Limb (tissue), 2 donors: ENCODE data around the gene C2orf92.
"Not testable (repeated sequence)": the region's sequence is repeated elsewhere in the genome, so short reads cannot be mapped to it uniquely, and the experiment has no call there.

Experiments used
- DNase-seq, 2 donors: peaks; one replicate each; pipeline ENCODE4 v3.0.0-alpha.2; 2016; ENCODE audit errors: extremely low spot score in 2 of 2

The C2orf92 gene

DNA sequence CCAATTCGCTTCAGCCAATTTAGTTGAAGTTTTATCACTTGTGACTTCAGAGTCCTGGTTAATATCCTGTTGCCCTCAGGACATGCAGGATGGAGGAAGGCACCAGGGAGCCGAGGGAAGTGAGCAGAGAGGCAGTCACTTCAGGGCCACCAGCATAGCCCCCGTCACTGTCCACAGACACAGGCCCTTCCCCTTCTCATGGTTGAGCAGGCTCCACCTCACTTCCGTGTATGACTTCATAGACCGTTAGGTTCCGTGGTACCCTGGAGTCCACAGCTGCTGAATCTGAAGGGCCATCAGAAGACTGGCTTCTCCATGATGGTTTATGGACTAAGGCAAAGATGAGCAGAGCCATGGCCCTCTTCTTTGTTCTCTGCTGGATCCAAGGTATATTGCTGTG, at the start of gene C2orf92:
Gene C2orf92 (plus strand): TSS at position 266 of the 400 bp plus-strand sequence. CDS start 76 bp downstream, at position 342.
- DNase-seq, result no peak

DNA sequence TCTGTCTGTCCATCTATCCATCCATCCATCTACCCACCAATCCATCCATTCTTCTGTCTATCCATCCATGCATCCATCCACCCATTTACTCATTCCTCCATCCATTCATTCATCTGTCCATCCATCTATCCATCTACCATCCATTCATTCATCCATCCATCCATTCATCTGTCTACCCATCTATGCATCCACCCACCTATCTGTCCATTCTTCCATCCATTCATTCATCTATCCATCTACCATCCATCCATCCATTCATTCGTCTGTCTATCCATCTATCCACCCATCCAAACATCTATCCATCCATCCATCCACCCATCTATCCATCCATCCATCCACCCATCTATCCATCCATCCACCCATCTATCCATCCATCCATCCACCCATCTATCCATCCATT, 49.0 kb upstream of the C2orf92 start:
- not testable (repeated sequence) for DNase-seq

DNA sequence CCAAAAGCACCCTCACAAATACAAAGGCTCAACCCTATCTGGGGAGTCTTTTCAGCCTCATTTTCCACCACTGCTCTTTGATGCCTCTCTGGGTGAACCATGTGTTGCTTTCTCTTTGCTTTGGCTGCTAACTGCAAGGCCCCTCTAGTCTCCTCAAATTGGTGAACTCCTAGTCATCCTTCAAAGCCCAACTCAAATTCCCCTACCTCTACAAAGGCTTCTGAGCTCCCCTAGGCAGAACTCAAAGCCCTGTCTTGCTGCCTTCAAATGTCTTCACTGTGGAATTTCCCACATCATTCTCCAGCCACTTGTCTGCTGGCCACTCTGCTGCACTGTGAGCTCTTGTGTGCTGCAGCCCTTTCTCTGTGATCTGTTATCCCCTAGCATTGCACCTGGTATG, 46.5 kb upstream of the C2orf92 start:
- not testable (repeated sequence) for DNase-seq

DNA sequence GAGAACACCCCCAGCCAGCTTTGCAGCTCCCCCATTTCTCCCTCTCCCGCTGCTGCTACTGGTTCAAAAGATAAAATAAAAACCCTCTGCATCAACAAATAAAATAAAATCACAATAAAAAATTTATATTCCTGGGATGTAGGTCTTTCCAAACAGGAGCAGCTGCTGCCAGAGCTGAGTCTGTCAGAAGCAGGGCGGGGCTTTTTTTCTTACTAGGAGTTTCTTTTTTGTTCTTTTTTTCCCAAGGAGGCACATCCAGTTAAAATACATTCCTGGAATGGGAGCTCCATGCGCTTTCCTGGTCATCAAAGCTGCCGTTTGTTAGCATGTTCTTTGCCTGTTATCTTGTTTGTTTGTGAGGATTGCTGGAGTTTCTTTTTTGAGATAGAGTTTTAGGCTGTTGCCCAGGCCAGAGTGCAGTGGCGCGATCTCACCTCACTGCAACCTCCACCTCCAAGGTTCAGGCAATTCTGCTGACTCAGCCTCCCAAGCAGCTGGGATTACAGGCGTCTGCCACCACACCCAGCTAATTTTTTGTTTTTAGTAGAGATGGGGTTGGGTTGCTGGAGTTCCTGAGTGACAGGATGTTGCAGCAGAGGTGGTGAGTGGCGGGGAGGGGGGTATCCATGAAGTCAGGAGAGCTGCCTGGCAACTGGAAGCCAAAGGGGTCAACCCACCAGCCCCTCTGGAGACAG, 44.0 kb upstream of the C2orf92 start:
- not testable (repeated sequence) for DNase-seq

DNA sequence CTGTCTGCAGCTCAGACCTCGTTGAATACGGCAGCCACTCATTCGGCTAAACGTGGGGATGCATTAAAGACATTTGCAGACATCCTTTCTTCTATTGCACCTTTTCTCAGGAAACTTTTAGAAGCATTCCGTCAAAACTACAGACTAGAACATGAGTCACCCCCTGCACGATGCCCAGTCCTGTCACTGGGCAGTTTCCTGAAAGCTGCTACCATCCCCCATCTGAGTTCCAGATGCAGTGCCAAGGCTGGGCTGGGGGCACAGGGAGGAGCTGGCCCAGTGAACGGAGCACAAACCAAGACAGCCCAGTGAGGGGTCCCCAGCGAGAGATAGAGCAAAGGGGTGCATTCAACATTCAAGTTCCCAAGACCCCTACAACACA, 43.5 kb upstream of the C2orf92 start:
- DNase-seq, result not testable (repeated sequence)

DNA sequence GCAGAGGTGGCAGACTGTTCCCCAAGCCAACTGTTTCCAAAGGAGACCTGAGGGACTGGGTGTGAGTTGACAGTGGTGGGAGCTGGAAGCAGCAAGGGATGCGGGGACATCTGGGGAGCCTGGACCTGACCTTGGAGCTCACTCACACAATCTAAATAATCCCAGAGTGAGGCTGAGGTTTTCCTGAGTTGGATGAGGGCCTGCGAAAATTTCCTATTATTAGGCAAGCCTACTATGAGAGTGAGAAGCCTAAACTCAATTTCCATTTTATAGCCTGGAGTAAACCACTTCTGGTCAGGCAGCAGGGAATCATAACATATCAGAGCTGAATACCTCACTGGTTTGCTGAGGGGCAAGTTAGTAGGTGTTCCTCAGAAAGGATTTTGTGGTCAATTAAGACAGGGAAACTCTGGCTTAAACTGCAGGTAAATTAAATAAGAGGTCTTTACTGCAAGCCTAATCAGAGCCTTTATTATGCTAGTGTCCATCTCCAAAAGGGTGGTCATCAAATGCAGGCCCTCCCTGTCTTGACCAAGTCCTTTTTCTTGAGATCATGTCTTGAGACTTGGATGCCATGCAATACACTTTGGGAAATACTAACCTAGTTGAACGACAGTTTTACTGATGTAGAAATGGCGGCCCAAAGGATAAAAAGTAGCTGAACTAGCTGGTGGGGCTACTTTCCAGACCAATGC, 25.3 kb upstream of the C2orf92 start:
- DNase-seq, result no peak

DNA sequence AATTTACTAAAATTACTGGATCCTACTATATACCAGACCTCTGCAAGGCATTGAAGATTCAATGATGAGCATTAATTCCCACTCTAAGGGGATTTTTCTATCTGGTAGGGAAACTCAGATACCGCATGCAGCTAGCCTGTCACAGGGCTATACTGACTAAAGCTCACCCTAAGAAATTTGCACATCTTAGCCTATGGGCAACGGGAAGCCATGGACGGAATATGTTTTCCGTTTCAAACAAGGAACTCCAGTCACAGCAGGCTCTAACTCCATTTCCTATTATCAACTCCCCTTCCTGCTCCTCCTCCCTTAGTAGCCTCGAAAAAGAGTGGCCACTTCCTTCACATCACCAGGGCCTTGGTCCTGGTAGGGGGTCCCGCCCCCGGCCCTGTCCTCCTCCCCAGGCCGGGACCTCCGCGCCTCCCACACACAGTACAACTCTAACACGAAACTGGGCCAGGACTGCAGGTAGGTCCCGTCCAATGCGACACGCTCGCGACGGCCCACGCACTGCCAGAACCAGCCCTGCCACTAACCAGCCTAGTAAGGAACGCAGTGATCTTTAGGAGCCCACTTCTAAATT, 24.3 kb upstream of the C2orf92 start:
- DNase-seq, result no peak

DNA sequence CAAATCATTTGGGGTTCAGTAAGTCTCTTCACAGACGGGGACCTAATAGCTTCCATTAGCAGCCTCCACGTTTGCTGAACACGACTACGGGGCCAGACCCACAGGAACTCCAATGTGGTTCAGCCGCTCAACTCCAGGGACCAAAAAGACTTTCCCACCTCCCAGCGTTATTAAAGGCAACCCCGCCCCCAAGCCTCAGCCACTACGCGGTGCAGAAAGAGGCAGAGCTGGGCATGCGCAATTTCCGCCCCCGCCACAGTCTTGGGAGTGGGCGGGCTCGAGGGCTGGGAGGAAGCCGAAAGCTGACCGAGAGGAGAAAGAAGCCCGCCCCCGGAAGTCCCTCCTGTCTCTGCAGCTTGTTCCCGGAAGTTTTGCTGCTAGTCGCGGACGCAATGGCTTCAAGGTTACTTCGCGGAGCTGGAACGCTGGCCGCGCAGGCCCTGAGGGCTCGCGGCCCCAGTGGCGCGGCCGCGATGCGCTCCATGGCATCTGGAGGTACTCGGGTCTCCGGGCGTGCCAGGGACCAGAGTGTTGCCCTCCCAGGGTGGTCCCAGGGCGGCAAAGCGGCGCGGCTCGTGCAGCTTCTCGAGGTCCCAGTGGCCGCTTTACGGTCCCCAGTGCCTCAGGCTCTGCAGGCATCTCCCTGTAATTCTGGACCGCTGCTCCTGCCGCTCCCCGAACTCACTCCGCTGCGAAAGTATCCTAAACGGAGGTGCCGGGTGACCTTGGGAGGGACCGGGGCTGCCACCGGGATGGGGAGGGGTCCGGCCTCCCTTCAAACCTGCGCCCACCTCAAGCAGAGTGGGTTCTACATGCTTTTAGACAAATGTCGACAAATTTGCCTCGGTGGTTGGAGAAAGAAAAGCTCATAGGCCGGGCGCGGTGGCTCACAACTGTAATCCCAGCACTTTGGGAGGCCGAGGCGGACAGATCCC, 23.6 kb upstream of the C2orf92 start, which contains the start of gene COX5B:
Gene COX5B (plus strand): TSS at position 368 of the 935 bp plus-strand sequence. CDS start 25 bp downstream, at position 393.
- DNase-seq, result peak; percentile 98 to 99

DNA sequence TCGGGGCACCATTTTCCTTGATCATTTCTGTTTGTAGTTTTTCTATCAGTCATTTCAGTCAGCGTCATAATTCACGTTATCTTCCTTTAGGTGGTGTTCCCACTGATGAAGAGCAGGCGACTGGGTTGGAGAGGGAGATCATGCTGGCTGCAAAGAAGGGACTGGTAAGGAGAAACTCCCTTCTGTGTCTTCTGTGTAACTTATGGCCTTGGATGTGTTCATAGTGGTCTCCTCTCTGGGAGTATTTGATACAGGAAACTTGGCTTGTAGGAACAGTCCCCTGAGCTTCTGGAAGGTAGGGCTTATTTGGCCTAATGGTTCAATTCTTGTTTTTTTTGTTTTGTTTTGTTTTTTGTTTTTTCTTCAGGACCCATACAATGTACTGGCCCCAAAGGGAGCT, 22.5 kb upstream of the C2orf92 start:
- no peak for DNase-seq

DNA sequence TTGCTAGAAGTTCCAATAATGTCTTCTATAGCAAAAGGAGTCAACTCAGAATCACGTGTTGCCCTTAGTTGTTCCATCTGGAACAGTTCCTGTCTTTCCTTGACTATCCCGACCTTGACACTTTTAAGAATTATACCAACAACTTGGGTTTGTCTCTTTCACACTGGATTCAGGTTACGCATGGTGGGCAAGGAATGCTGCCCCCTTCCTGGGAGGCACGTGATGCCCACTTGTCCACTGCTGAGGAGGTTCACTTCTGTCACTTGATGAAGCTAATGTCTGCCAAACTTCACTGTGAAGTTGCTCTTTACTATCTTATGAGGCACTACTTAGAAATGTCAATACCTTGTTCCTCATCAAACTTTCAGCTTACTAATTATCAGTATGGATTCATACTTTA, 18.4 kb upstream of the C2orf92 start:
- DNase-seq, result no peak

DNA sequence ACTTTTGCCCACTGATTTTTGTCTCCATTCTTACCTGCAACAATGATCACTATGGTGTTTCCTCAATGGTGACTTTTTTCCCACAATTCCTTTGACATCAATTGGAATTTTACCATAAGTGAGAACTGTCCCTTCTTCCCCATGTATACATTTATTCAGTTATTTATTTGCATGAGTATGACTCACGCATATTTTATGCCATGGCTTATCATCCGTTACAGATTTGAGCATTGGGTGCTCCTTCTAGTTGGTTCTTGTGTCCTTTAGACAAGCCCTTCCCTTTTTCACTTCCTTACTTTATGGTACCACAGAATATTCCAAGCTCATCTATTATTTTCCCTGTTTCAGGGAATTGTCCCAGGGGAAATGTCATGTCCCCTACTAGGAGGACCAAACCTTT, 16.0 kb upstream of the C2orf92 start:
- no peak for DNase-seq

DNA sequence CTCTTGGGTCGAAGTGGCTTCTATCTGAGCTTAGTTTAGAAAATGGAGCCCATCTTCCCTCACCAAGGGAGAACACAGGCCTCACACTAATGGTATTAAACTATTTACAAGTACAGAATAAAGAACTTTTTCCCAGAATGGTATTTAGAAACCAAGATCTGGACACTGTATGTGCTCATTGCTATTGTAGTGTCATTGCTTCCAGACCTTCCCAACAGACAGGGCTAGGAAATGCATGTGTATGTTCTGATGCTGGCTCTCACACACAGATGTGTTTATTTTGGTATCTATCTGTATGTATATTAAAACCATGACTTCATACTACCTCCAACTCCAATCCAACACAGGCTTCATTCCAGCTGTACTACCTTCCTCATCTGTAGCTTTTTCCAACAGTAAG, 15.6 kb upstream of the C2orf92 start:
- DNase-seq, result no peak

DNA sequence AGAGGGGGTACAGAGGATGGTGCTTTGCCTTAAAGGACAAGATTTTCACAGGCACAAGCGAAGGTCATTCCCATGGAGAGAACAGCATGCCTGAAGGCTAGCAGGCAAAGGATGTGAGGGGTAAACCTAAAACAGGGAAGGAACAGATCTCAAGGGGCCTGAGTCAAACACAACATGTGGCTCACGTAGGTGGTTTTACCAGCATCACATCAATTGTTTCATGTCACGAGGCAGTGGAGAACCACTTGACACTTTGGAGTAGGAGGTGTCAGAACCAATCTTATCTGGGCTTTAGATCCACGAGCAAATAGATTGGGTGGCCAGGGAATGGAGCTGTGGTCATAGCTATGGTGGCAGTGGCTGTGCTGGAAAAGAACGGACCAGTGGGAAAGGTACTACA, 15.2 kb upstream of the C2orf92 start:
- DNase-seq, result no peak

DNA sequence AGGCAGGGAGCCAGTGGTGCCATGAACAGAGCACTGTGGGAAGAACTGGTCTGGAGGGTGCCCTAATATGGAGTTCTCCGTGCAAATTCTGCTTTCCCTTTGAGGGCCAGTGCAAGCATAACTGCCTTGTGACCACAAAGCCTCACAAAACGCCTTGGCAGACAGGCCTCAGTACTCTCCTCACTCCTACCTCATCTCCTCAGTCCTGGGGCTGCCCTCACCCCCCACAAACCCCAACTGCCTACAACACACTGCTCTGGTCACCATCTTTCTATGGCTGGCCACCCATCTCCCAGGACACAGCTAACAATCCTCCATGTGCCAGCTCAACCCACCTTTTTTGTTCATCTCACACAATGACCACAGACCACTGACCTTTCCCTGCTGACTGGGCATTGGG, 14.7 kb upstream of the C2orf92 start:
- DNase-seq, result no peak

DNA sequence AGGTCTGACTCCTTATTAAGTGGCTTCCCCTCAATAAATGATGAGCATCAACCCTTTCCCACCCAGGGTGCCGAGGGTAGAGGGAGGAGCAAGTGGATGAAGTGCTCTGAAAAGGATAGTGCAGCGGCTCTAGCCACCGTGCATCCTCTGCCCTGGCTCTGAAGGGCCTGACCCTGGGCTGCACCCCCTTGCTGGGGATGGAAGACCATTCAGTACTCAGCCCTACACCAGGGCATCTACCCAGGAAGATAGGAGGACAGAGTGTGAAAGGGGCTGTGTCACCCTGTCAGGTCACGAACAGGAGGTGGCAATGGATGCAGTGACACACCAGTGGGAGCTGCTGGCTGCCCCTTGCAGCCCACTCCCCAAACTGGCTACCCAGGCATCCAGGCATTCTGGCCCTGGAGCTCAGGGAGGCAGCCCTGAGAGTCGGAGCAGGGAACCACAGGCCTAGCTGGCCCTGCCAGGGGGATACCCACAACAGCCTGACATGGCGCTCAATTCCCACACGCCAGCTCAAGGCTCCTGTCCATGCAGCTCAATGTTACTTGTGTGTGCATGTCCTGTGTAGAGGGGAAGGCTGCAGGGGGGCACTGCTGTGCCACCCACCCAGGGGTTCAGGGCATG, 13.3 kb upstream of the C2orf92 start:
- DNase-seq, result no peak

DNA sequence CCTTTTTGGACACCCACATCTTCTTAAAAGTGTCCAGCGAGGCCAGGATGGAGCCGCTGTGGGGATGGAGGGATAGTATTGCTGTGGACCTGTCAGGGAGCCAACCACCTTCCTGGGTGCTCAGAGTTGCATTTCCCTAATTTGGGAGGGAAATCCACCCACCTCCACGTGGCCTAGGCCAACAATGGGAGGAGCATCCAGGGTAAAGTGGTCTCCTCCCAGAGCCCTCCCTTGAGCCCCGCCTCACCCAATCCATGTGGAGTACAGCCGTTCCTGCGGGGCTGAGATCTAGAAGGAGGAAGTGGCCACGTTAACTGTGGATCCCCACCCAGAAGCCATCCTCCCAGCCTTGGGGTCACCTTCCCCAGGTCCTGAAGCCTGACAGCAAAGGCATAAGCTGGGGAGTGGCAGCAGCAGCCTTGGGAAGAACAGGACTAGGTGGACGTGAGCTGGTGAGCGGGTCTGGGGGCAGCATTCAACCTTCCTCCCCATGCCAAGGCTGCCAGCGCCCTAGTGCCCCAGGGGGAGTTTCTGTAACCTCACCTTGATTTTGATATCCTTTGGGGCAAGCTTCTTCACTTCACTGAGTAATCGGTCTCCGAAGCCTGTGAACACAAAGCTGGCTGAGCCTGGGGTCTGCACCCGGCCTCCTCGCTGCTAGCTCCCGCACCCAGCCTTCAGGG, 12.5 kb upstream of the C2orf92 start:
- no peak for DNase-seq

DNA sequence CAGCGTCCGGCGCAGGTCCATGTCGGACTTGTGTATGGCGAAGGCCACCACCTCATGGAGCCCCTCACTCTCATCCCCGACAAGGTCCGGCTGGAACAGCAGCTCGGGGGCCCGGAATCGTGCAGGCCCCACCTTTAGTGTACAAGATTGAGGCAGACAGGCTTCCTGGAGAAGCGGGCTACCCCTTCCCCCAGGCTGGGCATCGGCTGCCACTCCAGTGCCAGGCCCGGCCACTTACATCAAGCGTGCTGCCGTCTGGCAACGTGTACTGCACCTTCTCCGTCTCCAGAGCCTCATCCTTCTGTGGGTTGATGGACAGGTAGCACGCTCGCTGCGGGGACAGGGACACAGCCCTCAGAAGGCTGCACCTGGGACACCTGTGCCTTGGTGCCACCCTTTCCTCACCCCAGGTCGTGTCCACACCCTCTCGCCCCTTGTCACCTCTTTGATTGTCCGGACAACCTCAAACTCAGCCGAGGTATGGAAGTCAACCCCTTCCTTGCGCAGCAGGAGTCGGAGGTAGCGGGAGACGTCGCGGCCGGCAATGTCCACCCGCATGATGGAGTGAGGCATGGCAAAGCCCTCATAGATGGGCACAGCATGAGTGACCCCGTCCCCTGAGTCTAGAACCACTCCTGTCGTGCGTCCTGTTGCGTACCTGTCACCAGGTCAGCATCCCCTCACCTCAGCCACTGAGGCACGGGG, 11.4 kb upstream of the C2orf92 start:
- no peak for DNase-seq

DNA sequence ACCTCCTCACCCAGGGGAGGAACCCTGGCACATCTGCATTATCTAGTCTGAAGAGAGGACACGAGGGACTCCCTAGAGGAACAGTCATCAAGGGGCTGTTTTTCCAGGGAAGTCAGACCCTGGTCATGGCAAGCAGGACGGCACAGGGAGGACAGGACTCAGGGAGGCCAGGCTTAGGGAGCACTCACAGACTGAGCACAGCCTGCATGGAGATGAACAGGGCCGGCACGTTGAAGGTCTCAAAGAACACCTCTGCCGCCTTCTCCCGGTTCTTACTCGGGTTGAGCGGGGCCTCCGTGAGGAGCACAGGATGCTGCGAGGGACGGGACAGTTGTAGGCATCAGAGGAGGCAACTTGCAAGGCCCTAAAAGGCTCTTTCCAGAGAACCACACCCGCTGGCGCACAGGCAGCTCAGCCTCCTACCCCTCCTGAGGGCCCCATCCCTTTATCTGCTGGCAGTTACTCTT, 10.8 kb upstream of the C2orf92 start:
- DNase-seq, result no peak

DNA sequence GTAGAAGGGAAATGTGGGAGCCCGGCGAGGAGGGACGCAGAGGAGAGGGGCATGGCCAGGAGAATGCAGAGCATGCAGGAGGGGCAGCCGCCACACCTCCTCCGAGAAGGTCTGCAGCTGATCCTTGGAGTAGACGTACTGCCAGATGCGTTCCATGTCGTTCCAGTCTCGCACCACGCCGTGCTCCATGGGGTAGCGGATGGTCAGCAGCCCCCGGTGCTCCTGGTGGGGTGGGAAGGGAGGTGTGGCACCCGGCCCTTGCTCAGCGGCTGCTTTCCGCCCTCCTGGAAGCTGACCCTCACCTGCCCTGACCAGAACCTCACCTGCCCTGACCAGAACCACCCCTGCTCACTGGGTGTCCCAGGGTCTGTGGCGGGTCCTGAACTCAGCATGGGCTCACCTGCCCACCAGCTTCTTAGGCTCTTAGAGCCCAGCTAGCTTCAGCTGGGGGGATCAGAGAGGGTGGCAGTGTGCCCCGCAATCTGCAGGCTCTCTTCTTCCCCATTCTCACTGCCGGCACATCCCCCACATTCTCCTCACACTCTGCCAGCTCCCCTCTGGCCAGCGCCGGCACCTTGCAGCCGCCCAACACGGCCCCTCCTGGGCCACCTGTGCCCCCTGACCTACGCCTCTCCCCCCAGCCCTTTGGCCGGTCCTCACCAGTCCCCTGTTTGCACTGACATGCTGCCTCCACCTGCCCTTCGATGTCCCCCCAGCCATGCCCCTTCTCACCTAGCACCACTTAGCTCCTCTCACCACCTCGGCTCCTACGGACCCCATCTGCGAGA, 10.1 kb upstream of the C2orf92 start:
- DNase-seq, result no peak
